ENCODE measurements around the gene ANG. TPM values are rescaled to one million over a fixed set of nuclear protein-coding genes. Genes with fewer than 3 reads are reported as not detected.
A peak's percentile ranks its signal among the peaks of the same experiment; 100 is the strongest.

Gene ANG
- total RNA-seq, 1 experiment from 2014 or later, result 3.2 TPM

GRCh38 chr14:20656274-20656673 lies 32.3 kb upstream of the ANG start:
- no peak overlapping the region for H3K56ac ChIP-seq (ENCODE audit: insufficient read length, low read depth, low read length)
- peaks cover 4% of the 10 kb centered on the region; the same call in 1 of the 2 replicates for H3K27me3 ChIP-seq (ENCODE audit: insufficient read depth, low read length)
- no peaks in the 10 kb centered on the region for H3K9me3 ChIP-seq (ENCODE audit: control insufficient read depth, low read depth, low read length)
- no peaks in the 10 kb centered on the region for H3K79me2 ChIP-seq (ENCODE audit: insufficient read depth, low read length)
- Mint-ChIP-seq H3K27ac (no peak overlapping the region), H3K9me3 (no peaks in the 10 kb centered on the region; a peak in 2 of 5 replicates), H3K4me3 (peak overlapping the region in 1 of 2 experiments; percentile 21; a peak in 1 of 5 replicates), H3K27me3 (ENCODE audit: low read depth) (peaks cover 61% of the 10 kb centered on the region), H3K4me1 (peaks cover 22 to 32% of the 10 kb centered on the region in 2 experiments), H3K36me3 (ENCODE audit: insufficient read depth in 1 of 3, low read depth in 3 of 3) (no peaks in the 10 kb centered on the region)
- no peak overlapping the region for H4K91ac ChIP-seq (ENCODE audit: insufficient read length, low read depth, low read length)
- no peak overlapping the region for H3K9ac ChIP-seq (ENCODE audit: extremely low read depth, insufficient read length, low read length)
- no peak overlapping the region for H2AFZ ChIP-seq (ENCODE audit: low read length)
- H2BK20ac ChIP-seq (ENCODE audit: low read depth, low read length, poor library complexity, severe bottlenecking), result no peak overlapping the region
- H3K27ac ChIP-seq (ENCODE audit: insufficient read length, low read depth, low read length), result no peak overlapping the region
- no peak overlapping the region for H2BK120ac ChIP-seq (ENCODE audit: low read depth, low read length, poor library complexity, severe bottlenecking)
- no peak overlapping the region for H3T11ph ChIP-seq (ENCODE audit: low read length)
- no peak overlapping the region for H2BK5ac ChIP-seq (ENCODE audit: insufficient read length, low read length)
- no peak for DNase-seq
- H3K4ac ChIP-seq (ENCODE audit: low read depth, low read length), result no peak overlapping the region
- H3K14ac ChIP-seq (ENCODE audit: insufficient read depth, low read length), result no peak overlapping the region
- H3K23me2 ChIP-seq (ENCODE audit: insufficient read length, low read depth, low read length, poor library complexity, severe bottlenecking), result peaks cover 4% of the 10 kb centered on the region
- H4K8ac ChIP-seq (replicated peaks; ENCODE audit: insufficient read length, low read depth, low read length), result no peak overlapping the region
- H3K23ac ChIP-seq (ENCODE audit: insufficient read length, low read depth, low read length), result no peak overlapping the region
- no peak overlapping the region for H2AK5ac ChIP-seq (ENCODE audit: insufficient read length, low read length)
- H2BK15ac ChIP-seq (ENCODE audit: low read depth, low read length), result no peak overlapping the region
- no peak for TF ChIP-seq CTCF (conservative IDR thresholded peaks at IDR 0.05)
- no peak overlapping the region for H2BK12ac ChIP-seq (ENCODE audit: insufficient read length, low read depth, low read length)
- no peak overlapping the region for H3K4me2 ChIP-seq (ENCODE audit: insufficient read depth, insufficient read length, low read length)
- no peaks in the 10 kb centered on the region for H3K4me1 ChIP-seq (ENCODE audit: insufficient read depth, low read length)
- H3K18ac ChIP-seq (ENCODE audit: insufficient read length, low read depth, low read length), result no peak overlapping the region
- no CpG with 5 or more reads among the region's 4 CpGs for WGBS (ENCODE audit: extremely low coverage, insufficient read length, low lambda C conversion rate)
- H4K5ac ChIP-seq (ENCODE audit: insufficient read length, low read depth, low read length), result no peak overlapping the region
- no peaks in the 10 kb centered on the region for H4K20me1 ChIP-seq (ENCODE audit: control insufficient read depth, insufficient read depth, insufficient read length)
- H3K79me1 ChIP-seq (ENCODE audit: insufficient read depth, low read depth, low read length, poor library complexity, severe bottlenecking), result no peaks in the 10 kb centered on the region

All from H9 (cell line).